HG03432 (cell line): ENCODE results near the gene PSMA8.
"Not testable (repeated sequence)": the region's sequence is repeated elsewhere in the genome, so short reads cannot be mapped to it uniquely, and the experiment has no call there.

Experiments used
- ATAC-seq: cut with Tn5 transposase; IDR thresholded peaks from one replicate; pipeline ENCODE4 v1.9.1; 2021; ENCODE audit warnings: mild to moderate bottlenecking, moderate library complexity; ENCODE audit not compliant: unreplicated experiment

Gene PSMA8

GRCh38 chr18:26228562-26229260, 95.0 kb downstream of the PSMA8 start:
- ATAC-seq = no peak

GRCh38 chr18:26230497-26230896, 96.8 kb downstream of the PSMA8 start:
- no peak for ATAC-seq

- ATAC-seq = no peak
These were observed 99.5 kb downstream of the PSMA8 start for GRCh38 chr18:26233208-26233607.

- ATAC-seq = not testable (repeated sequence)
These were observed 103.7 kb downstream of the PSMA8 start for GRCh38 chr18:26237363-26237762.

GRCh38 chr18:26238718-26239117, 105.0 kb downstream of the PSMA8 start:
- not testable (repeated sequence) for ATAC-seq

- not testable (repeated sequence) for ATAC-seq
These were observed 108.7 kb downstream of the PSMA8 start for GRCh38 chr18:26242392-26242791.
